T-helper 17 cell (primary cell): Measurements from ENCODE around the gene NTN4. TPM values are rescaled to one million over a fixed set of nuclear protein-coding genes. Genes with fewer than 3 reads are reported as not detected.

ENCODE experiments used
- ATAC-seq: fragments of 150-1000 bp; cut with Tn5 transposase; 2 replicates; pipeline ENCODE4 v1.10.0; 2021; ENCODE audit warnings: mild to moderate bottlenecking, moderate library complexity
- DNase-seq, 3 donors: peaks; one replicate each; pipeline versions ENCODE4 v3.0.0 to v3.0.0-alpha.2; 2020 to 2021
- H3K9me3 ChIP-seq: one replicate; pipeline ENCODE4 v1.7.0; 2013; ENCODE audit warnings: low read length, mild to moderate bottlenecking; ENCODE audit not compliant: control insufficient read depth, poor library complexity, severe bottlenecking
- H3K27ac Mint-ChIP-seq: one replicate; pipeline ENCODE4 v1.8.0; 2022; ENCODE audit warnings: mild to moderate bottlenecking, moderate library complexity, mixed read lengths
- H3K27me3 Mint-ChIP-seq: one replicate; pipeline ENCODE4 v1.8.0; 2022; ENCODE audit warnings: mixed read lengths
- H3K36me3 Mint-ChIP-seq: one replicate; pipeline ENCODE4 v1.8.0; 2022; ENCODE audit warnings: low read depth, mixed read lengths
- H3K4me1 Mint-ChIP-seq: one replicate; pipeline ENCODE4 v1.8.0; 2022; ENCODE audit warnings: mild to moderate bottlenecking, mixed read lengths
- H3K4me3 Mint-ChIP-seq: one replicate; pipeline ENCODE4 v1.8.0; 2022; ENCODE audit warnings: mild to moderate bottlenecking, moderate library complexity, mixed read lengths
- total RNA-seq, 4 donors: library from RNA in 2 of 4; stranded (reverse) in 2 of 4; gene quantifications; one replicate each; pipeline ENCODE4 v1.2.3 and lab custom pipeline; 2022 to 2026

Gene NTN4
- total RNA-seq, 2 donors from 2014 or later: 4.8 to 7.6 TPM

- Mint-ChIP-seq H3K4me1 (no peaks in the 10 kb centered on the region), H3K27ac (no peak overlapping the region)
- ATAC-seq: no peak
Measured at GRCh38 chr12:95730457-95730856, 60.1 kb downstream of the NTN4 start.

GRCh38 chr12:95726903-95727302 is 63.7 kb downstream of the NTN4 start:
- Mint-ChIP-seq H3K4me3 (no peak overlapping the region), H3K36me3 (no peaks in the 10 kb centered on the region), H3K4me1 (no peaks in the 10 kb centered on the region), H3K27me3 (no peaks in the 10 kb centered on the region), H3K27ac (no peak overlapping the region)
- ATAC-seq (no peak), DNase-seq (no peak)
- no peaks in the 10 kb centered on the region for H3K9me3 ChIP-seq

More at GRCh38 chr12:95730457-95730856, 60.1 kb downstream of the NTN4 start:
- no peaks in the 10 kb centered on the region for H3K27me3 Mint-ChIP-seq
- no peak overlapping the region for H3K4me3 Mint-ChIP-seq
- no peak for DNase-seq
- H3K9me3 ChIP-seq: no peaks in the 10 kb centered on the region
- peaks cover 2% of the 10 kb centered on the region for H3K36me3 Mint-ChIP-seq

- H3K27ac Mint-ChIP-seq: no peak overlapping the region
- no peak for ATAC-seq
- no peaks in the 10 kb centered on the region for H3K36me3 Mint-ChIP-seq
- H3K9me3 ChIP-seq: no peaks in the 10 kb centered on the region
- DNase-seq: no peak
- H3K4me3 Mint-ChIP-seq: no peak overlapping the region
- no peaks in the 10 kb centered on the region for H3K27me3 Mint-ChIP-seq
- no peaks in the 10 kb centered on the region for H3K4me1 Mint-ChIP-seq
Measured at GRCh38 chr12:95724767-95725166, 65.8 kb downstream of the NTN4 start.

- H3K9me3 ChIP-seq: no peaks in the 10 kb centered on the region
- no peak for DNase-seq
- Mint-ChIP-seq H3K4me1 (no peaks in the 10 kb centered on the region), H3K27me3 (no peaks in the 10 kb centered on the region), H3K27ac (no peak overlapping the region), H3K4me3 (no peak overlapping the region), H3K36me3 (no peaks in the 10 kb centered on the region)
- ATAC-seq: no peak
Measured at GRCh38 chr12:95723693-95724384, 66.7 kb downstream of the NTN4 start.

GRCh38 chr12:95721320-95721719 is 69.2 kb downstream of the NTN4 start:
- ATAC-seq: no peak
- Mint-ChIP-seq H3K36me3 (no peaks in the 10 kb centered on the region), H3K4me3 (no peak overlapping the region), H3K27ac (no peak overlapping the region), H3K4me1 (no peaks in the 10 kb centered on the region), H3K27me3 (no peaks in the 10 kb centered on the region)
- no peak for DNase-seq
- no peaks in the 10 kb centered on the region for H3K9me3 ChIP-seq

GRCh38 chr12:95720146-95720545 is 70.4 kb downstream of the NTN4 start:
- no peaks in the 10 kb centered on the region for H3K27me3 Mint-ChIP-seq
- H3K36me3 Mint-ChIP-seq: no peaks in the 10 kb centered on the region
- ATAC-seq (no peak), DNase-seq (no peak)
- H3K9me3 ChIP-seq: no peaks in the 10 kb centered on the region
- H3K27ac Mint-ChIP-seq: no peak overlapping the region
- no peaks in the 10 kb centered on the region for H3K4me1 Mint-ChIP-seq
- H3K4me3 Mint-ChIP-seq: no peak overlapping the region

GRCh38 chr12:95718772-95719171 is 71.8 kb downstream of the NTN4 start:
- no peak overlapping the region for H3K27ac Mint-ChIP-seq
- no peaks in the 10 kb centered on the region for H3K36me3 Mint-ChIP-seq
- no peak for ATAC-seq

GRCh38 chr12:95718006-95718431 is 72.5 kb downstream of the NTN4 start:
- no peaks in the 10 kb centered on the region for H3K27me3 Mint-ChIP-seq
- H3K9me3 ChIP-seq: no peaks in the 10 kb centered on the region
- no peak overlapping the region for H3K27ac Mint-ChIP-seq
- H3K36me3 Mint-ChIP-seq: no peaks in the 10 kb centered on the region
- no peaks in the 10 kb centered on the region for H3K4me1 Mint-ChIP-seq
- no peak overlapping the region for H3K4me3 Mint-ChIP-seq
- ATAC-seq: no peak
- DNase-seq: no peak

More at GRCh38 chr12:95718772-95719171, 71.8 kb downstream of the NTN4 start:
- no peaks in the 10 kb centered on the region for H3K9me3 ChIP-seq
- no peak overlapping the region for H3K4me3 Mint-ChIP-seq
- DNase-seq: no peak
- H3K4me1 Mint-ChIP-seq: no peaks in the 10 kb centered on the region
- no peaks in the 10 kb centered on the region for H3K27me3 Mint-ChIP-seq

GRCh38 chr12:95717316-95717928 is 73.1 kb downstream of the NTN4 start:
- H3K9me3 ChIP-seq: no peaks in the 10 kb centered on the region
- Mint-ChIP-seq H3K27me3 (no peaks in the 10 kb centered on the region), H3K4me1 (no peaks in the 10 kb centered on the region), H3K4me3 (no peak overlapping the region), H3K36me3 (no peaks in the 10 kb centered on the region), H3K27ac (no peak overlapping the region)
- ATAC-seq (no peak), DNase-seq (no peak)

GRCh38 chr12:95715177-95715576 is 75.4 kb downstream of the NTN4 start:
- ATAC-seq (no peak), DNase-seq (no peak)
- no peaks in the 10 kb centered on the region for H3K36me3 Mint-ChIP-seq
- no peaks in the 10 kb centered on the region for H3K4me1 Mint-ChIP-seq
- H3K9me3 ChIP-seq: no peaks in the 10 kb centered on the region
- no peak overlapping the region for H3K4me3 Mint-ChIP-seq
- H3K27me3 Mint-ChIP-seq: no peaks in the 10 kb centered on the region
- no peak overlapping the region for H3K27ac Mint-ChIP-seq

GRCh38 chr12:95712269-95712668 is 78.3 kb downstream of the NTN4 start:
- H3K27ac Mint-ChIP-seq: no peak overlapping the region
- no peaks in the 10 kb centered on the region for H3K9me3 ChIP-seq
- H3K4me3 Mint-ChIP-seq: no peak overlapping the region
- no peaks in the 10 kb centered on the region for H3K27me3 Mint-ChIP-seq
- ATAC-seq (no peak), DNase-seq (no peak)
- peaks cover 3% of the 10 kb centered on the region for H3K4me1 Mint-ChIP-seq
- peaks cover 2% of the 10 kb centered on the region for H3K36me3 Mint-ChIP-seq

GRCh38 chr12:95710386-95710785 is 80.2 kb downstream of the NTN4 start:
- H3K27ac Mint-ChIP-seq: no peak overlapping the region
- H3K9me3 ChIP-seq: no peaks in the 10 kb centered on the region
- H3K4me3 Mint-ChIP-seq: no peak overlapping the region
- ATAC-seq: no peak
- peaks cover 3% of the 10 kb centered on the region for H3K4me1 Mint-ChIP-seq
- H3K36me3 Mint-ChIP-seq: peaks cover 2% of the 10 kb centered on the region
- no peaks in the 10 kb centered on the region for H3K27me3 Mint-ChIP-seq
- DNase-seq: no peak

GRCh38 chr12:95709152-95709551 is 81.4 kb downstream of the NTN4 start:
- no peaks in the 10 kb centered on the region for H3K9me3 ChIP-seq
- no peak overlapping the region for H3K4me3 Mint-ChIP-seq
- no peak for ATAC-seq
- no peak for DNase-seq
- H3K27ac Mint-ChIP-seq: no peak overlapping the region
- H3K4me1 Mint-ChIP-seq: peaks cover 3% of the 10 kb centered on the region
- H3K36me3 Mint-ChIP-seq: peaks cover 4% of the 10 kb centered on the region
- peaks cover 5% of the 10 kb centered on the region for H3K27me3 Mint-ChIP-seq

- Mint-ChIP-seq H3K27me3 (peaks cover 5% of the 10 kb centered on the region), H3K4me3 (no peak overlapping the region), H3K4me1 (peaks cover 3% of the 10 kb centered on the region), H3K36me3 (peaks cover 4% of the 10 kb centered on the region), H3K27ac (no peak overlapping the region)
- DNase-seq (no peak), ATAC-seq (no peak)
- H3K9me3 ChIP-seq: no peaks in the 10 kb centered on the region
Measured at GRCh38 chr12:95705143-95705542, 85.4 kb downstream of the NTN4 start.
